Measurements from ENCODE around the gene GNG12.
A peak's percentile ranks its signal among the peaks of the same experiment; 100 is the strongest.

DNA sequence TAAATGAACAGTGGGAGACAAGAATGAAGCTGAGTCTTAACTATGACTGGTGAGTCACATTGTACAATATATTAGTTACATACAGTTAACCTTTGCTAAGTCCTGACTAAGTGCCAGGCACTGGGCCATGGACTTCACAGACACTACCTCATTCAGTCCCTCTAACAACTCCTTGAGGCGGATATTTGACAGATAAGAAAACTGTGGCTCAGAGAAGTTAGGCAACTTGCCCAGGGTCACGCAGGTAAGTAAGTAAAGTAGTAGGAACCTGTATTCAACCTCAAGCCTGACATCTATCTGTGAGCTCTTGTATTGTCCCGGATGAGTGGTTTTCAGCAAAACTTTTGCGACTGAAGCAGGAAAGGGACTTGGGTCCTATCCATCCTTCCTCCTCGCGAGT is 62.1 kb downstream of the GNG12 start:
- peak; percentile 57 for TF ChIP-seq CTCF (conservative IDR thresholded peaks at IDR 0.05; ENCODE audit: low read length)
- no peak for TF ChIP-seq EZH2phosphoT487 (IDR thresholded peaks at IDR 0.05; ENCODE audit: borderline replicate concordance)
